Mucosa of gallbladder (tissue), 1 donor: ENCODE data around the gene ACTL6B. TPM values are rescaled to one million over a fixed set of nuclear protein-coding genes. Genes with fewer than 3 reads are reported as not detected.
"Not testable (repeated sequence)": the region's sequence is repeated elsewhere in the genome, so short reads cannot be mapped to it uniquely, and the experiment has no call there.

ENCODE experiments used
- DNase-seq: peaks from one replicate; pipeline ENCODE4 v3.0.0-alpha.2; 2020; ENCODE audit warnings: low spot score
- total RNA-seq: library from RNA; stranded (reverse); gene quantifications from one replicate; pipeline ENCODE4 v1.2.1, GENCODE V29; 2021
- donor health status: DM: no; HTN: no; CAD: no.

Gene ACTL6B
- total RNA-seq, 1 donor from 2014 or later, result 0.14 TPM

DNA sequence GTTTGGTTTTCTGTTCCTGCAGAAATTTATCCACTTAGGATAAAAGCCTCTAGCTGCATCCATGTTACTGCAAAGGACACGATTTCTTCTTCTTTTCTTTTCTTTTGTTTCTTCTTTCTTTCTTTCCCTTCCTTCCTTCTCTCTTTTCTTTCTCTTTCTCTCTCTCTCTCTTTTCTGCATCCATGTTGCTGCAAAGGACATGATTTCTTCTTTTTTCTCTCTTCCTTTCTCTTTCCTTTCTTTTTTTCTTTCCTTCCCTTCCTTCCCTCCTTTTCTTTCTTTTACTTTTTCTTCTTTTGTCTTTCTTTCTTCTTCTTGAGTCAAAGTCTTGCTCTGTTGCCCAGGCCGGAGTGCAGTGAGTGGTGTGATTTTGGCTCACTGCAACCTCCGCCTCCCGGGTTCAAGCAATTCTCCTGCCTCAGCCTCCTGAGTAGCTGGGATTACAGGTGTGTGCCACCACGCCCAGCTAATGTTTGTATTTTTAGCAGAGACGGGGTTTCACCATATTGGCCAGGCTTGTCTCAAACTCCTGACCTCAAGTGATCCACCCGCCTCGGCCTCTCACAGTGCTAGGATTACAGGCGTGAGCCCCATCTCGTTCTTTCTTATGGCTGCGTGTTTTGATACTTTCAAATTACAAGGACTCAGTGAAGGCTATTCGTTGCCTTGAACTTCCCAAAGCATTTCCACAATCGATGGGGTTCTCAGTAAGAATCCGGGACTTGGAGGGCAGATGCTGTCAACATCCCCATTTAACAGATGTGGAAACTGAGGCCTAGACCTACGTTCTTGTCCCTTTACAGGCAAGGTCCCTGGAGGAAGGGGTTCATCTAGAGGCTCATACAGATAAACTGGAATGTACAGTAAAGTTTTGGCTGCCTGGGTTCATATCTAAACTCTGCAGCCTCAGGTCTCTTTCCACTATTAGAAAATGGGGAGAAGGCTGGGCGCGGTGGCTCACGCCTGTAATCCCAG is 15.4 kb upstream of the ACTL6B start:
- DNase-seq, result no peak

DNA sequence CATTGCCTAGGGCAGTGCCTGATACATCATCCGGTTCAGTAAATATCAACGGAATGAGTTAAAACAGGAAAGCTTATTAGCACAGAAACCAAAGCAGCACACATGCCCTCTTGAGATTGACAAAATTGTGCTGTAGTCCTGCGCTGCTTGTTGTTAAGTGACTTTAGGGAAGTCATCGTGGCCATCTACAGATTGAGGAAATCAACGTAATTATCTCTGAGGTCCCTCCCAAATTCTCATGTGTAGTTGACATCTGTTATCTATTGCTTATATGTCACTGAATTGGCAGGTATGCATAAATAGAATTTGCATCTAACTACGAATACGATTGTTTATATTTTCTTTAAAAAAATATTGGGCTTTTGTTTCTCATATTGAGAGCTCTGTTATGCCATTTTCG is 13.8 kb upstream of the ACTL6B start:
- DNase-seq, result no peak

DNA sequence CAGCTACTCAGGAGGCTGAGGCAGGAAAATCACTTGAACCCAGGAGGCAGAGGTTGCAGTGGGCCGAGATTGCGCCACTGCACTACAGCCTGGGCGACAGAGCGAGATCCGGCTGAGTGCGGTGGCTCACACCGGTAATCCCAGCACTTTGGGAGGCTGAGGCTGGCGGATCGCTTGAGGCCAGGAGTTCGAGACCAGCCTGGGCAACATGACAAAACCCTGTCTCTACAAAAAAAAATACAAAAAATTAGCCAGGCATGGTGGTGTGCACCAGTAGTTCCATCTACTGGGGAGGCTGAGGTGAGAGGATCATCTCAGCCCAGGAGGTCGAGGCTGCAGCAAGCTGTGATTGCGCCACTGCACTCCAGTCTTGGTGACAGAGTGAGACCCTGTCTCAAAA is 12.9 kb upstream of the ACTL6B start:
- not testable (repeated sequence) for DNase-seq

DNA sequence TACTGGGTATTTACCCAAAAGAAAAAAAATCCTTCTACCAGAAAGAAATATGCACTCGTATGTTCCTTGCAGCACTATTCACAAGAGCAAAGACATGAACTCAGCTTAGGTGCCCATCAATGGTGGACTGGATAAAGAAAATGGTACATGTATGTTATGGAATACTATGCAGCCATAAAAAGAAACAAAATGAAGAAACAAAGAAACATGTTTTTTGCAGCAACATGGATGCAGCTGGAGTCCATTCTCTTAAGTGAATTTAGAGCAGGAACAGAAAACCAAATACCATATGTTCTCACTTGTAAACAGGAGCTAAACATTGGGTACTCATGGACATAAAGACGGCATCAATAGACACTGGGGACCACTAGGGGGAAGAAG is 11.8 kb upstream of the ACTL6B start:
- no peak for DNase-seq

DNA sequence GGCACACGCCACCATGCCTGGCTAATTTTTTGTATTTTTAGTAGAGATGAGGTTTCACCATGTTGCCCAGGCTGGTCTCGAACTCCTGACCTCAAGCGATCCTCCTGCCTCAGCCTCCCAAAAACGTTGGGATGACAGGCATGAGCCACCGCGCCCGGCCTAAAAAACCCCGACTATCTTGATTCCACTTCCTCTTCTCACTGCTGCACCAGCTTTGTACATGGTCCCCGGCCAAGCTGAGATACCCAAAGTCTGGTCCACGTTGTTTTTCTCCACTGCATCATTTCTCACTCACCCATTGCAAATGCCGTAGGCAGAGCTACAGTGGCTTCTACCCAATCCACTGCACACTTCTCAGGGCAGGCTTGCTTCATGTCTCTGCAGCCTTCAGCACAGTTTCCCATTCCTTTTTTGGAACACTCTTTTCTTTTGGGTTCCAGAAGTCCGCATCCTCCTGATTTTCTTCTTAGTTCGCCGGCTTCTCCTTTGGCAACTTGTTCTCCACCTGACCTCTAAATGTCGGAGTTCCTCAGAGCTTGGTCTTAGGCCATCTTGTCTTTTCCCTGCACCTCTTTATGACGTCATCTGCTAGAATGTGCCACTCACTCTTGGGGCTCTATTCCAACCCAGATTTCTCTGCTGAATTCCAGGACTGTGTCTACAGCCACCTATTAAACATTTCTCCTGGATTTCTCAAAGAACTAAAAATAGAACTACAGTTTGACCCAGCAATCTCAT is 11.3 kb upstream of the ACTL6B start:
- DNase-seq, result no peak

DNA sequence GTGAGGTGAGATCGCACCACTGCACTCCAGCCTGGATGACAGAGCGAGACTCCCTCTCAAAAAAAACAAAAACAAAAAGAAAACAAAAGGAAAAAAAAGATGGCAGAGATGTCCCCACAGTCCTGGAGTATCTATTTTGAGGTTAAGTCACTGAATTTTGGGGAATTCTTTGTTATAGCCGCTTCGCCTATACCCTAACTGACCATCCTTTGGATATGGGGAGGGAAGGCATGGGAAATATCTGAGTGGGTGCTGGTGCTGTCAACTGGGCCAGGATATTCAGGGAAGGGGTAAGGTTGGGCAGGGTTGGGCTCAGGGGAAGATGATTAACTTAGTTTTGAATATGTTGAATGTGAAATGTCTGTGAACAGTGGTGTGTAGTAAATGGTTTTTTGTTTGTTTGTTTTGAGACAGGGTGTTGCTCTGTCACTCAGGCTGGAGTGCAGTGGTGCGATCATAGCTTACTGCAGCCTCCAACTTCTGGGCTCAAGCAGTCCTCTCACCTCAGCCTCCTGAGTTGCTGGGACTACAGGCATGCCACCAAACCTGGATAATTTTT is 9.0 kb upstream of the ACTL6B start:
- DNase-seq, result no peak

- DNase-seq, result not testable (repeated sequence)
Measured at GRCh38 chr7:100662194-100662776, 6.0 kb upstream of the ACTL6B start.

DNA sequence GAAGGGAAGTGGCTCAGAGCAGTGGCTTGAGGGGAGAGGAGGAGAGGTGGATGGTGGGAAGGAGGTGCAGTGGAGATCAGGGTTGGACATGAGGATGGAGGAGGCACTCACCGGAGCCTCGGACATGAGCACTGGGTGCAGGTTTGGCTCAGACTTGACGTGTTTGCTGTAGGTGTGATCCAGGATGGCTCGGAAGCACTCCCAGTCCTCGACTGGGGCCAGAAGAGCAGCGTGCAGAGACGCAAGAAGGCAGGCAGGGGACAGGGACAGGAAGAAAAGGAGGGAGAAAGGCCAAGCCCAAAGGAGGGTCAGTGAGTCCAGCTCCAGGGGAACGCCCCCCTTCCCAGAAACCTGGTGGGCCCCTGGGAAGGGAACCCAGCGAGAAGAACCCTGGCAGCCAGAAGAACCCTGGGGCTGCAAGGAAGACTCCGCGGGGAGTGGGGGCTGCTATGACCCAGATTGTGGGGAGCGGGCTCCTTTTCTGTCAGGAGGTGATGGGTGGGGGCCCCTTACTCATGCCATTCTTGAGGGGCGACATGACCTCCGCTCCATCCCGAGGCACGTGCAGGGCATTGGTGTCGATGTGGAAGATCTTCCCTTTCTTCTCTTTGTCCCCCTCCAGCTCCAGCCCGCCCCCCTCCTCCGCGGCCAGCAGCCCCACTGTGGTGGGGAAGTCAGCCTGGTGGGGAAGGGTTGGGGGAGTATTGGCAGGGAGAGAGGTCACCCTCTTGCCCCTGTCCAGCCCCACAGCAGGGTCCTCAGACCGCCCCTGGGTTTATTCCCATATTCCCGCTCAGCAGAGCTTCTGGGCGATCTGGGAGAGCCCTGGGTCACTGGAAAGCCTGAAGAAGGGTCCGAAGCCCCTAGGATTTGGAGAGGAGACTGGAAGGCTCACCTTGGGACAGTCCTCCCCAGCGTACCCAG is 1.1 kb downstream of the ACTL6B start:
- DNase-seq, result no peak

GRCh38 chr7:100649826-100650565 is 6.3 kb downstream of the ACTL6B start:
- no peak for DNase-seq

DNA sequence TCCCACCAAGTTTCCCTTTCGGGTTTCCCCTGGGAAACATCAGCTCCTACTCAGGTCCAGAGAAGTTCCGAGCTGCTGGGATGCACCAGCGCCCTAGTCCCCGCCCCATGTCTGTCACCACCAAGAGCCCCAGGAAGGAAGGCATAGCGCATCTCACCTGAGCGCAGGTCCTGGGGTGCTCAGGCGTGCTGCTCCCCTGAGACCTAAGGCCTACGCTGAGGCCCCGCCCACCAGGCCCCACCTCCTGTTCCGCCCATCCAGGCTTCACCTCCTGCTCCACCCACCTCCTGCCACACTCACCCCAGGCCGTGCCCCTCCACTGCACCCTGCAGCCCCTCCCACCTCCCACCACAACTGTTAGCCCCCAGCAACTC is 13.7 kb downstream of the ACTL6B start:
- no peak for DNase-seq

- no peak for DNase-seq
Measured at GRCh38 chr7:100641860-100642533, 14.3 kb downstream of the ACTL6B start.

GRCh38 chr7:100641463-100641859 is 14.8 kb downstream of the ACTL6B start, which contains the start of gene TFR2:
Gene TFR2 (minus strand): TSS chr7:100641552. CDS start chr7:100641509, 43 bp downstream.
- DNase-seq, result peak; percentile 25

DNA sequence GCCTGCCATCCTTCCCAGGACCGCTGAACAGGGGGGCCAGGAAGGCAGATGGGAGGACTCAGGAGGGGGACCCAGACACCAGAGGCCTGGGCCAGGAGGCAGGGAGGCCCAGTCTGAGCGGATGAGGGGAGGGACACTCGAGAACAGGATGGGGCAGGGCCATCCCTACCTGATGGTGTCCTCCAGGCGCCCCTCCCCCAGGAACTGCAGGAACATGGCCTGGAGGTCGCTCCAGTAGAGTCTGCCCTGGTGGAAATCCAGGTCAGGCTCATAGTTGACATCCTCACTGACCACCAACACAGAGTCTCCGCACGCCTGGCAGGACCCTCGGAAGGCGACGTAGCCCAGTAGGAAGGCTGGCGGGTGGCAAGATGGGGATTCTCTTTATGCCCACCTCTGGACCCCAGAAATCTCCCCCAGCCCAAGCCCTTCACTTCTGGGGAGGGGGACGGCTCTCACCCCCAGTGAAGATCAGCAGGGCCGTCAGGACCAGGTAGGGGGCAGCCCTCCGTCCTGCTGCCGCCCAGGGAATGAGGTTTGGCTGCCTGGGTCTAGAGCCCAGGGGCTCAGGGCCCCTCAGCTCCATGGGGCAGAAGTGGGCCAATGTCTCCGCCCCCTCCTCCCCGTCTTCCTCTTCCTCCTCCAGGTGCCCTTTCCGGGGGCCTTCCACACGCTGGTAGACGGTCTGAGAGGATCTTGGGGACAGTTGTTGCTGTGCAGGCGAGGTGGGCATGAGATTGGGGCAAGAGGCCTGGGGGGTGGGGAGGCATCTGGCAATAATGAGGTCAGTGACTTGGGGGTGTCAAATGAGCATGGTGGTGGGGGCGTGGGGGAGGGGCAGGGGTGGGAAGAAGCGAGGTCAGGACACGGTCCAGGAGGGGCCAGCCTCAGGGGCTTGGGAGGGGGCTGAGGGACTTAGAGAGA is 15.5 kb downstream of the ACTL6B start:
- DNase-seq, result no peak

DNA sequence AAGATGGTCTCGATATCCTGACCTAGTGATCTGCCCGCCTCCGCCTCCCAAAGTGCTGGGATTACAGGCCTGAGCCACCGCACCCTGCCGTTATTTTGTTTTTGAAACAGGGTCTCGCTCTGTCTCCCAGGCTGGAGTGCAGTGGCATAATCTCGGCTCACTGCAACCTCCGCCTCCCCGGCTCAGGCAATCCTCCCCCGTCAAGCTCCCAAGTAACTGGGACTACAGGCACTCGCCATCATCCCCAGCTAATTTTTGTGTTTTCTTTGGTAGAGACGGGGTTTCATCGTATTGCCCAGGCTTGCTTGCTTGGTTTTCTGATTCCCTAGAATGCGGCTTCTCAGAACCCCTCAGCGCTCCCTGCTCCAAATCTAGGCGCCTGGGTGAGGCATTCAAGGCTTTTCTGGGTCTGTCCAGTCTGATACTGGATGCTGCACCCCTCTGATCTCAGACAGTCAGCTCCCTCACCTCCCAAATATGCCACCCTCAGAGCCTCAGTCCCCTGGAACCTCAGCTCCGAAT is 16.2 kb downstream of the ACTL6B start:
- no peak for DNase-seq

GRCh38 chr7:100632951-100633717 is 23.1 kb downstream of the ACTL6B start:
- peak; percentile 32 for DNase-seq

- DNase-seq, result no peak
Measured at GRCh38 chr7:100630066-100630465, 26.2 kb downstream of the ACTL6B start.

DNA sequence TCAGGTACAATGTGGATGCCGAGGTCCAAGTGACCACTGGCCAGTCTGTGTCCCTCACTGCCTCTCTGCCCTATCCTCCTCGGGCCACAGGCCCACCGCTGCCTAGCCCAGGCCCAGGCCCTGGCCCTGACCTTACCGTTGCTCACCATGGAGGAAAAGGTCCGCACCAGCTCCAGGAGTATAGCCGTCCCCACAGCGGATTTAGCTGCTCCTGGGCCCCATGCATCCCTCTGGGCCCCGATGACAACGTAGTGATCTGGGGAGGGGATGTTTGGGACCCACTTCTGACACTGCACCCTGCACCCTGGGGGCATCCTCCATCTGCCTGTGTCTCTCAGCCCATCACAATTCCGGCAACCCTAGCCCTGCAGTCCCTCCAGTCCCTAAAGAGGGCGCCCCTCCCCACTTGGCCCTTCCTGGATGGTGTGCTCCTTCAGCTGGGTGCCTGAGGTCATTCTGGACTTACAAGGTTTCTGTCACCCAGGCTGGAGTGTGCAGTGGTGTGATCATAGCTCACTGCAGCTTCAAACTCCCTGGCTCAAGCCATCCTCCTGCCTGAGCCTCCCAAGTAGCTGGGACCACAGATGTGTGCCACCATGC is 27.0 kb downstream of the ACTL6B start:
- no peak for DNase-seq
